Neural progenitor cell (in vitro differentiated cells): ENCODE measurements around the gene GPR158. TPM values are rescaled to one million over a fixed set of nuclear protein-coding genes. Genes with fewer than 3 reads are reported as not detected.
A peak's percentile ranks its signal among the peaks of the same experiment; 100 is the strongest.

Source experiments
- DNase-seq: peaks from one replicate; pipeline ENCODE4 v3.0.0-alpha.2; 2016; ENCODE audit warnings: low spot score
- H2AFZ ChIP-seq: fragments of 200-600 bp; sonication (generic); replicated peaks from 2 replicates; pipeline ENCODE4 v1.6.1; 2016; ENCODE audit warnings: antibody characterized with exemption
- H3F3A ChIP-seq: fragments of 200-600 bp; sonication (generic); 2 replicates; pipeline ENCODE4 v1.6.1; 2016; ENCODE audit warnings: antibody characterized with exemption, low read depth
- H3K27ac ChIP-seq: fragments of 200-600 bp; sonication (generic); 2 replicates; pipeline ENCODE4 v1.5.1; 2016; ENCODE audit warnings: mild to moderate bottlenecking
- H3K27me3 ChIP-seq: fragments of 200-600 bp; sonication (generic); 2 replicates; pipeline ENCODE4 v1.6.1; 2016; ENCODE audit warnings: mild to moderate bottlenecking, moderate library complexity
- H3K36me3 ChIP-seq: fragments of 200-600 bp; sonication (generic); 2 replicates; pipeline ENCODE4 v1.5.1; 2016
- H3K4me1 ChIP-seq: fragments of 200-600 bp; sonication (generic); 2 replicates; pipeline ENCODE4 v1.6.1; 2016; ENCODE audit warnings: mixed run types
- H3K4me2 ChIP-seq: fragments of 200-600 bp; sonication (generic); 2 replicates; pipeline ENCODE4 v1.6.1; 2016
- H3K4me3 ChIP-seq: fragments of 200-600 bp; sonication (generic); 2 replicates; pipeline ENCODE4 v1.5.1; 2016
- H3K79me2 ChIP-seq: fragments of 200-600 bp; sonication (generic); 2 replicates; pipeline ENCODE4 v1.6.1; 2016; ENCODE audit warnings: low read depth
- H3K9ac ChIP-seq: fragments of 200-600 bp; sonication (generic); 2 replicates; pipeline ENCODE4 v1.6.1; 2016
- H3K9me3 ChIP-seq: fragments of 200-600 bp; sonication (generic); 2 replicates; pipeline ENCODE4 v1.5.1; 2016; ENCODE audit warnings: low read depth
- H4K20me1 ChIP-seq: fragments of 200-600 bp; sonication (generic); 2 replicates; pipeline ENCODE4 v1.6.1; 2016; ENCODE audit warnings: low read depth
- H3K27ac Mint-ChIP-seq: 3 replicates; pipeline ENCODE4 v1.8.0; 2021; ENCODE audit warnings: mixed read lengths
- H3K27me3 Mint-ChIP-seq: 2 replicates; pipeline ENCODE4 v1.8.0; 2022; ENCODE audit warnings: low read depth, mild to moderate bottlenecking, inconsistent platforms, moderate library complexity, mixed read lengths; ENCODE audit not compliant: insufficient read depth
- H3K36me3 Mint-ChIP-seq: 3 replicates; pipeline ENCODE4 v1.8.0; 2021; ENCODE audit warnings: mixed read lengths
- H3K4me1 Mint-ChIP-seq: 3 replicates; pipeline ENCODE4 v1.8.0; 2021; ENCODE audit warnings: mixed read lengths
- H3K4me3 Mint-ChIP-seq: 3 replicates; pipeline ENCODE4 v1.8.0; 2021; ENCODE audit warnings: mild to moderate bottlenecking, moderate library complexity, mixed read lengths
- H3K9me3 Mint-ChIP-seq: 3 replicates; pipeline ENCODE4 v1.8.0; 2020; ENCODE audit warnings: mixed read lengths
- EZH2 ChIP-seq: fragments of 200-600 bp; sonication (generic); IDR thresholded peaks from 2 replicates; pipeline ENCODE4 v1.6.1; 2017; ENCODE audit warnings: antibody characterized with exemption, mild to moderate bottlenecking, moderate library complexity
- EZH2phosphoT487 ChIP-seq: fragments of 200-600 bp; sonication (generic); IDR thresholded peaks from 2 replicates; pipeline ENCODE4 v1.6.1; 2017; ENCODE audit warnings: antibody characterized with exemption
- total RNA-seq: library from RNA; depleted of rRNA; stranded (reverse); fragments of >200 nt; gene quantifications from 2 replicates; pipeline ENCODE4 v1.2.3, GENCODE V29; 2015; ENCODE audit warnings: low replicate concordance
- TF ChIP-seq, protein P1 (sequence below): fragments of 200-600 bp; sonication (generic); IDR thresholded peaks from 2 replicates; pipeline ENCODE4 v1.5.1; 2017; ENCODE audit warnings: antibody characterized with exemption, mild to moderate bottlenecking

GPR158 gene
- total RNA-seq, 1 donor from 2014 or later, result 0.39 TPM

DNA sequence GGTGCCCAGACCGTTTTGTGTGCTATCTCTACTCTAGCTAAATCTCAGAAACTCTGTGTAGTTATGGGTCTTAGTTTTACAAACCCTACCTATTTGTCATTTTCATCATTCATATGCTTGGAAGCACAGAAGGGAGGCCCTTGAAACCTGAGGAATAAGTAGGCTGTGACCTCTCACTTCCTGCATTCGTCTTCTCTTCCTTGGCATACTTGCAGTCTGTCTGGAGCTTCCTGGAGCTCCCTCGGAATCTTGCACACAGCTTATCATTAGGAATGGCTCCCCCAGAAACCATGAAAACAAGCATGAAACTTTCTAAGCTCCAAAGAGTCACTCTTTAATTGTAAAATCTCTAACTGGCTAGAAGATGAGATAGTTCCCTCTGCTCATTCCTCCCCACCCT lies 382.3 kb downstream of the GPR158 start:
- Histone ChIP-seq H3K27me3 (no peaks in the 10 kb centered on the region), H3K4me3 (no peak overlapping the region), H3K36me3 (no peaks in the 10 kb centered on the region), H3K9me3 (no peaks in the 10 kb centered on the region), H3K4me2 (no peak overlapping the region), H3F3A (no peaks in the 10 kb centered on the region), H3K79me2 (no peaks in the 10 kb centered on the region), H3K27ac (no peak overlapping the region), H3K9ac (no peak overlapping the region), H3K4me1 (peaks cover 1% of the 10 kb centered on the region), H4K20me1 (no peaks in the 10 kb centered on the region), H2AFZ (no peak overlapping the region)
- Mint-ChIP-seq H3K4me1 (peaks cover 9% of the 10 kb centered on the region), H3K36me3 (no peaks in the 10 kb centered on the region), H3K27me3 (peaks cover 2% of the 10 kb centered on the region), H3K27ac (peak overlapping the region; percentile 36), H3K9me3 (no peaks in the 10 kb centered on the region), H3K4me3 (no peak overlapping the region)
- DNase-seq, result no peak
- TF ChIP-seq EZH2phosphoT487 (no peak), EZH2 (no peak)
- TF ChIP-seq, protein P1, sequence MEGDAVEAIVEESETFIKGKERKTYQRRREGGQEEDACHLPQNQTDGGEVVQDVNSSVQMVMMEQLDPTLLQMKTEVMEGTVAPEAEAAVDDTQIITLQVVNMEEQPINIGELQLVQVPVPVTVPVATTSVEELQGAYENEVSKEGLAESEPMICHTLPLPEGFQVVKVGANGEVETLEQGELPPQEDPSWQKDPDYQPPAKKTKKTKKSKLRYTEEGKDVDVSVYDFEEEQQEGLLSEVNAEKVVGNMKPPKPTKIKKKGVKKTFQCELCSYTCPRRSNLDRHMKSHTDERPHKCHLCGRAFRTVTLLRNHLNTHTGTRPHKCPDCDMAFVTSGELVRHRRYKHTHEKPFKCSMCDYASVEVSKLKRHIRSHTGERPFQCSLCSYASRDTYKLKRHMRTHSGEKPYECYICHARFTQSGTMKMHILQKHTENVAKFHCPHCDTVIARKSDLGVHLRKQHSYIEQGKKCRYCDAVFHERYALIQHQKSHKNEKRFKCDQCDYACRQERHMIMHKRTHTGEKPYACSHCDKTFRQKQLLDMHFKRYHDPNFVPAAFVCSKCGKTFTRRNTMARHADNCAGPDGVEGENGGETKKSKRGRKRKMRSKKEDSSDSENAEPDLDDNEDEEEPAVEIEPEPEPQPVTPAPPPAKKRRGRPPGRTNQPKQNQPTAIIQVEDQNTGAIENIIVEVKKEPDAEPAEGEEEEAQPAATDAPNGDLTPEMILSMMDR, result no peak

DNA sequence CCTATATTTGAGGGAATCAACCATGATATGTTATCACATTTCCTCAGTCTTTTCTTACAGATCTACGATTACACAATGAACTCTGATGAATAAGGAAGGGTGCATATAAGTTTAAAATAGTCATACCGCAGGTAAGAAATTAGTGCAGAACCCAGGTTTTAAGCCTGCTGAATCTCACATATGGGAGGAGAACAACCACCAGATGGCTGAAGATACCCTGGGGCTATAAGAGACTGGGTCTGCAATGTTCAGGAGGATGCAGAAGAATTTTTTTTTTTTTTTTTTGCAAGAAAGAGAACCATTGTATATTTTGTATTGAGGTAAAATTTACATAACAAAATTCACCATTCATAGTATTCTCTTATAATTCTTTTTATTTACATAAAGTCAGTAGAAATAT lies 387.0 kb downstream of the GPR158 start:
- no peaks in the 10 kb centered on the region for H3K36me3 ChIP-seq
- peaks cover 15% of the 10 kb centered on the region for H3K4me1 Mint-ChIP-seq
- no peak overlapping the region for H3K4me3 ChIP-seq
- no peak overlapping the region for H3K4me3 Mint-ChIP-seq
- H3K27ac Mint-ChIP-seq, result no peak overlapping the region
- no peak overlapping the region for H3K27ac ChIP-seq
- no peaks in the 10 kb centered on the region for H3K9me3 ChIP-seq
- no peaks in the 10 kb centered on the region for H3K79me2 ChIP-seq
- H3K36me3 Mint-ChIP-seq, result no peaks in the 10 kb centered on the region
- no peaks in the 10 kb centered on the region for H4K20me1 ChIP-seq
- H3K9me3 Mint-ChIP-seq, result no peaks in the 10 kb centered on the region
- TF ChIP-seq, protein P1, result no peak
- TF ChIP-seq EZH2, result no peak
- TF ChIP-seq EZH2phosphoT487, result no peak
- no peak for DNase-seq
- H2AFZ ChIP-seq, result no peak overlapping the region
- no peak overlapping the region for H3K9ac ChIP-seq
- H3K27me3 ChIP-seq, result no peaks in the 10 kb centered on the region
- peaks cover 14% of the 10 kb centered on the region for H3F3A ChIP-seq
- H3K27me3 Mint-ChIP-seq, result peaks cover 2% of the 10 kb centered on the region
- peaks cover 22% of the 10 kb centered on the region for H3K4me1 ChIP-seq
- no peak overlapping the region for H3K4me2 ChIP-seq

DNA sequence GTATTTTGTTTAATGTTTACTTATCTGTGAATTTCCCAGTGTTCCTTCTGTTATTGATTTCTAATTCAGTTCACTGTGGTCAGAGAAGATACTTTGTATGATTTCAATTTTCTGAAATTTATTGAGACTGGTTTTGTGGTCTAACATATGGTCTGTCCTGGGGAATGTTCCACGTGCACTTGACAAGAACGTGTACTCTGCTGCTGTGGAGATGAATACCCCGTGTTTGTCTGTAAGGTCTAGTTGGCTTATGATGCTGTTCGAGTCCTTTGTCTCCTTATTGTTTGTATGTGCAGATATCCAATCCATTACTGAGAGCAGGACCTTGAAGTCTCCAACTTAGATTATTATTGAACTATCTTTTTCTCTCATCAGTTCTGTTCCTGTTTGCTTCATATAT lies 387.7 kb downstream of the GPR158 start:
- Mint-ChIP-seq H3K27me3 (no peaks in the 10 kb centered on the region), H3K36me3 (no peaks in the 10 kb centered on the region), H3K4me3 (no peak overlapping the region), H3K4me1 (peaks cover 11% of the 10 kb centered on the region), H3K27ac (no peak overlapping the region), H3K9me3 (no peaks in the 10 kb centered on the region)
- TF ChIP-seq EZH2phosphoT487, result no peak
- TF ChIP-seq, protein P1, result no peak
- H3K4me3 ChIP-seq, result no peak overlapping the region
- peaks cover 22% of the 10 kb centered on the region for H3K4me1 ChIP-seq
- no peaks in the 10 kb centered on the region for H3K36me3 ChIP-seq
- H3K4me2 ChIP-seq, result no peak overlapping the region
- H3F3A ChIP-seq, result peaks cover 14% of the 10 kb centered on the region
- no peaks in the 10 kb centered on the region for H3K27me3 ChIP-seq
- H3K27ac ChIP-seq, result no peak overlapping the region
- H4K20me1 ChIP-seq, result no peaks in the 10 kb centered on the region
- no peak overlapping the region for H3K9ac ChIP-seq
- no peaks in the 10 kb centered on the region for H3K79me2 ChIP-seq
- no peak for DNase-seq
- no peaks in the 10 kb centered on the region for H3K9me3 ChIP-seq
- no peak overlapping the region for H2AFZ ChIP-seq

DNA sequence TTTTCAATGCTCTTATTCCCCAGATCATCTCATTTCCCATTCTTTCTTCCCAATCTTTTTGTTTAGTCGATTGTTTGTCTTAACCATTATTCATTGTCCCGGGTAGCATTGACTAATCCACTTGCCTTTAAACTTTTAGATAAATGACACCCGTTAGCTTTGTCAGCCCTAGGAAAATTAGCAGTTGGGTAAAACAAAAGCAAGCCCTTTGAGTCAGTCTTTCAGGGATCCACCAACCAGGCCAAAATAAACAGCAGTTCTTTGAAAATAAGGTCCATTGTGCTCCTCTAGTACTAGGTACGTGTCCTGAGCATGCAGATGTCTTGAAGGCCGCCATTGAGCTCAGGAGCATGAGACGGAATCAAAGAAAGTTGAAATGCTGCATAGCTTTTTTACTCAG lies 389.6 kb downstream of the GPR158 start:
- H3K27me3 ChIP-seq, result no peaks in the 10 kb centered on the region
- H3K36me3 ChIP-seq, result no peaks in the 10 kb centered on the region
- H2AFZ ChIP-seq, result no peak overlapping the region
- H3K4me1 ChIP-seq, result peaks cover 22% of the 10 kb centered on the region
- no peaks in the 10 kb centered on the region for H3K9me3 ChIP-seq
- no peak overlapping the region for H3K4me2 ChIP-seq
- H3K9ac ChIP-seq, result no peak overlapping the region
- no peak overlapping the region for H3K27ac ChIP-seq
- Mint-ChIP-seq H3K4me1 (peaks cover 7% of the 10 kb centered on the region), H3K27me3 (no peaks in the 10 kb centered on the region), H3K4me3 (no peak overlapping the region), H3K36me3 (no peaks in the 10 kb centered on the region), H3K27ac (no peak overlapping the region), H3K9me3 (no peaks in the 10 kb centered on the region)
- H3K4me3 ChIP-seq, result no peak overlapping the region
- DNase-seq, result peak; percentile 6
- no peaks in the 10 kb centered on the region for H3K79me2 ChIP-seq
- peaks cover 14% of the 10 kb centered on the region for H3F3A ChIP-seq
- TF ChIP-seq EZH2phosphoT487 (no peak), EZH2 (no peak)
- TF ChIP-seq, protein P1, result no peak
- no peaks in the 10 kb centered on the region for H4K20me1 ChIP-seq
